ENCODE results near the gene FAM228A.

The FAM228A gene

GRCh38 chr2:24210723-24211122 is 35.9 kb downstream of the FAM228A start:
- ChIA-PET POLR2A (no interaction called here), CTCF (no interaction called here)

GRCh38 chr2:24211408-24211807 is 36.6 kb downstream of the FAM228A start:
- no peaks in the 10 kb centered on the region for H3K9me3 ChIP-seq (ENCODE audit: control insufficient read depth, insufficient read depth, low read depth, low read length)
- H3K36me3 ChIP-seq (ENCODE audit: control insufficient read depth in 2 of 2, insufficient read depth in 1 of 2, low read length in 2 of 2), result peaks cover 0 to 32% of the 10 kb centered on the region in 2 experiments; a peak in 2 of 3 replicates
- POLR2A ChIA-PET, result no interaction called here
- no peak overlapping the region for H3K4me3 ChIP-seq (ENCODE audit: low read depth, low read length)
- CTCF ChIA-PET, result no interaction called here
- no peaks in the 10 kb centered on the region for H3K4me1 ChIP-seq (ENCODE audit: control insufficient read depth, insufficient read depth, low read length)
- H3K27ac ChIP-seq (ENCODE audit: extremely low read depth, low read depth, low read length), result no peak overlapping the region
- TF ChIP-seq GLI4 (tag by site-specific recombination; IDR thresholded peaks at IDR 0.05) (no peak), ZNF157 (tag by site-specific recombination; IDR thresholded peaks at IDR 0.05) (no peak), ZNF501 (tag by site-specific recombination; IDR thresholded peaks at IDR 0.05) (no peak), ZNF202 (tag by site-specific recombination; IDR thresholded peaks at IDR 0.05; ENCODE audit: borderline replicate concordance) (no peak), ZNF585B (tag by site-specific recombination; IDR thresholded peaks at IDR 0.05) (no peak), ZNF692 (tag by site-specific recombination; IDR thresholded peaks at IDR 0.05) (no peak), ZNF184 (tag by site-specific recombination; IDR thresholded peaks at IDR 0.05) (no peak), ZNF350 (tag by site-specific recombination; IDR thresholded peaks at IDR 0.05) (no peak)

More at GRCh38 chr2:24210723-24211122, 35.9 kb downstream of the FAM228A start:
- Histone ChIP-seq H3K4me3 (ENCODE audit: low read depth, low read length) (no peak overlapping the region), H3K4me1 (ENCODE audit: control insufficient read depth, insufficient read depth, low read length) (no peaks in the 10 kb centered on the region), H3K27ac (ENCODE audit: extremely low read depth, low read depth, low read length) (no peak overlapping the region), H3K9me3 (ENCODE audit: control insufficient read depth, insufficient read depth, low read depth, low read length) (no peaks in the 10 kb centered on the region), H3K36me3 (ENCODE audit: control insufficient read depth in 2 of 2, insufficient read depth in 1 of 2, low read length in 2 of 2) (peaks cover 0 to 27% of the 10 kb centered on the region in 2 experiments; a peak in 2 of 3 replicates)
- TF ChIP-seq ZNF274 (IDR thresholded peaks at IDR 0.05; ENCODE audit: low read length) (no peak), ZNF274 (tag by site-specific recombination; IDR thresholded peaks at IDR 0.05; ENCODE audit: borderline replicate concordance) (no peak), GLI4 (tag by site-specific recombination; IDR thresholded peaks at IDR 0.05) (no peak), PRDM2 (tag by site-specific recombination; IDR thresholded peaks at IDR 0.05; ENCODE audit: borderline replicate concordance) (no peak), ZNF416 (tag by site-specific recombination; IDR thresholded peaks at IDR 0.05) (no peak), ZNF600 (tag by site-specific recombination; IDR thresholded peaks at IDR 0.05) (no peak), ZNF23 (tag by site-specific recombination; IDR thresholded peaks at IDR 0.05; ENCODE audit: borderline replicate concordance) (no peak), OVOL3 (tag by site-specific recombination; IDR thresholded peaks at IDR 0.05) (no peak), ZNF292 (tag by site-specific recombination; IDR thresholded peaks at IDR 0.05; ENCODE audit: borderline replicate concordance, low read depth) (no peak), ZNF544 (tag by site-specific recombination; IDR thresholded peaks at IDR 0.05) (no peak)

Measured in HEK293 (cell line).